GM12891 (cell line): ENCODE results near the gene MEIS1.

Experiments
- POLR2A ChIP-seq: IDR thresholded peaks from 2 replicates; pipeline ENCODE4 v1.6.1; 2011; ENCODE audit warnings: low read depth, low read length, control low read depth
- POLR2AphosphoS5 ChIP-seq: IDR thresholded peaks from 2 replicates; pipeline ENCODE4 v1.6.1; 2011; ENCODE audit warnings: low read depth, low read length, control low read depth
- POU2F2 ChIP-seq: IDR thresholded peaks from 2 replicates; pipeline ENCODE4 v1.6.1; 2011; ENCODE audit warnings: low read depth, mild to moderate bottlenecking, control low read depth, low read length, moderate library complexity
- SPI1 ChIP-seq: IDR thresholded peaks from 2 replicates; pipeline ENCODE4 v1.6.1; 2011; ENCODE audit warnings: low read depth, low read length, control low read depth
- TAF1 ChIP-seq: IDR thresholded peaks from 2 replicates; pipeline ENCODE4 v1.6.1; 2011; ENCODE audit warnings: low read depth, low read length, control low read depth

GRCh38 chr2:66495788-66496640 lies 61.1 kb downstream of the MEIS1 start:
- TF ChIP-seq POLR2AphosphoS5 (no peak), POU2F2 (no peak), TAF1 (no peak), POLR2A (no peak), SPI1 (no peak)
